GM18520 (cell line): Measurements from ENCODE around the gene IRF8.
"Not testable (repeated sequence)": the region's sequence is repeated elsewhere in the genome, so short reads cannot be mapped to it uniquely, and the experiment has no call there.

ENCODE experiments used
- ATAC-seq: cut with Tn5 transposase; IDR thresholded peaks from one replicate; pipeline ENCODE4 v1.9.1; 2021; ENCODE audit not compliant: unreplicated experiment

The IRF8 gene

GRCh38 chr16:85898521-85899442 is at the start of gene IRF8:
Gene IRF8 (plus strand): TSS chr16:85899162. CDS start chr16:85903016, 3,854 bp downstream.
- no peak for ATAC-seq

- no peak for ATAC-seq
These were observed 49.6 kb upstream of the IRF8 start for GRCh38 chr16:85849388-85849787.

- no peak for ATAC-seq
These were observed 48.5 kb upstream of the IRF8 start for GRCh38 chr16:85850344-85850880.

- ATAC-seq = no peak
These were observed 47.8 kb upstream of the IRF8 start for GRCh38 chr16:85851034-85851785.

GRCh38 chr16:85853547-85854545 is 45.1 kb upstream of the IRF8 start:
- ATAC-seq = no peak

- ATAC-seq = no peak
These were observed 44.0 kb upstream of the IRF8 start for GRCh38 chr16:85854935-85855334.

- no peak for ATAC-seq
These were observed 42.9 kb upstream of the IRF8 start for GRCh38 chr16:85856079-85856478.

GRCh38 chr16:85856585-85856984 is 42.4 kb upstream of the IRF8 start:
- ATAC-seq = no peak

GRCh38 chr16:85857406-85857805 is 41.6 kb upstream of the IRF8 start:
- no peak for ATAC-seq

- not testable (repeated sequence) for ATAC-seq
These were observed 40.4 kb upstream of the IRF8 start for GRCh38 chr16:85858571-85858970.

GRCh38 chr16:85858984-85859817 is 39.8 kb upstream of the IRF8 start:
- no peak for ATAC-seq

- ATAC-seq = no peak
These were observed 39.2 kb upstream of the IRF8 start for GRCh38 chr16:85859818-85860125.

- no peak for ATAC-seq
These were observed 38.4 kb upstream of the IRF8 start for GRCh38 chr16:85860413-85861094.

- no peak for ATAC-seq
These were observed 37.7 kb upstream of the IRF8 start for GRCh38 chr16:85861095-85861825.

- no peak for ATAC-seq
These were observed 36.2 kb upstream of the IRF8 start for GRCh38 chr16:85862476-85863383.

- no peak for ATAC-seq
These were observed 35.6 kb upstream of the IRF8 start for GRCh38 chr16:85863384-85863774.

GRCh38 chr16:85864965-85865364 is 34.0 kb upstream of the IRF8 start:
- no peak for ATAC-seq

GRCh38 chr16:85867189-85867588 is 31.8 kb upstream of the IRF8 start:
- ATAC-seq = no peak
